Small intestine (tissue), 16 donors: ENCODE data around the gene MAST4. TPM values are rescaled to one million over a fixed set of nuclear protein-coding genes. Genes with fewer than 3 reads are reported as not detected.

Source experiments
- DNase-seq, 2 donors: peaks; one replicate each; pipeline versions ENCODE4 v3.0.0 to v3.0.0-alpha.2; 2013
- FAIRE-seq: peaks from 2 replicates; lab custom pipeline; 2012; peaks lifted over from hg19 to GRCh38; lab: Jason Lieb, UNC
- H3K27ac ChIP-seq, 3 donors: one replicate each; pipeline ENCODE4 v1.5.1; 2013; ENCODE audit warnings: low read length in 2 of 3, mild to moderate bottlenecking in 2 of 3, control low read depth in 1 of 3, inconsistent platforms in 1 of 3, low read depth in 1 of 3, moderate library complexity in 1 of 3
- H3K27me3 ChIP-seq, 3 donors: one replicate each; pipeline ENCODE4 v1.6.1; 2013; ENCODE audit warnings: low read length in 3 of 3, inconsistent platforms in 1 of 3; ENCODE audit not compliant: control insufficient read depth in 3 of 3, insufficient read depth in 3 of 3
- H3K36me3 ChIP-seq, 3 donors: one replicate each; pipeline ENCODE4 v1.6.1; 2013; ENCODE audit warnings: low read length in 3 of 3, inconsistent platforms in 1 of 3, low read depth in 1 of 3, mild to moderate bottlenecking in 1 of 3, moderate library complexity in 1 of 3; ENCODE audit not compliant: control insufficient read depth in 3 of 3, insufficient read depth in 2 of 3
- H3K4me1 ChIP-seq, 3 donors: one replicate each; pipeline ENCODE4 v1.6.1; 2013; ENCODE audit warnings: low read length in 2 of 3, inconsistent platforms in 1 of 3, low read depth in 1 of 3, mild to moderate bottlenecking in 1 of 3, moderate library complexity in 1 of 3; ENCODE audit not compliant: control insufficient read depth in 3 of 3, insufficient read depth in 2 of 3
- H3K4me3 ChIP-seq, 3 donors: one replicate each; pipeline ENCODE4 v1.5.1; 2013; ENCODE audit warnings: low read length in 3 of 3, control low read depth in 1 of 3, inconsistent platforms in 1 of 3, low read depth in 1 of 3, mild to moderate bottlenecking in 1 of 3, moderate library complexity in 1 of 3
- H3K9me3 ChIP-seq, 2 donors: one replicate each; pipeline ENCODE4 v1.6.1; 2013; ENCODE audit warnings: low read depth in 1 of 2, low read length in 1 of 2; ENCODE audit not compliant: control insufficient read depth in 2 of 2, insufficient read depth in 1 of 2
- WGBS, 3 donors: extraction: QIAGEN DNeasy Blood & Tissue Kit; methylation state at CpG; one replicate each; pipeline ENCODE4 v1.1.7; 2013; 5-methylcytosine and 5-hydroxymethylcytosine counted together
- long read RNA-seq, 10 donors: transcript quantifications; one replicate each; lab custom pipeline, GENCODE V29; 2026
- polyA plus RNA-seq, 4 donors: library from polyadenylated mRNA; stranded (reverse) in 3 of 4; unstranded in 1 of 4; fragments of 200-250 nt in 3 of 4; fragments of 120-200 nt in 1 of 4; gene quantifications; one replicate each; pipeline versions ENCODE4 v1.2.1 to v1.2.3, GENCODE V29; 2013
- donor health status: healthy with polysubstance abuse.
- donor health status: control.
- donor health status: control.
- donor health status: Bipolar disorder and iron deficiency.
- donor health status: healthy.

Gene MAST4
- polyA plus RNA-seq = 10 to 100 TPM in 1 of 4 donors, 1 to 10 TPM in 3; 3.0 to 16.4 (median 4.5) TPM
- long read RNA-seq, donor 1, partial matches to known transcripts = 0 of 1 reads
- long read RNA-seq, donor 1, other reads (novel, unspliced or antisense) = 0 of 1 reads
- long read RNA-seq, donor 2 = 0 reads
- long read RNA-seq, donor 3 = 0 reads
- long read RNA-seq, donor 4 = 0 reads
- long read RNA-seq, donor 5 = 0 reads
- long read RNA-seq, donor 6 = 0 reads
- long read RNA-seq, donor 7, partial matches to known transcripts = 0 of 3 reads
- long read RNA-seq, donor 7, other reads (novel, unspliced or antisense) = 0 of 3 reads
- long read RNA-seq, donor 8 = 0 reads
- long read RNA-seq, donor 9 = 0 reads
- long read RNA-seq, donor 10 = 0 reads

GRCh38 chr5:66595756-66596635, at the start of gene MAST4:
TSS of gene MAST4 (plus strand) at chr5:66596393. CDS start at chr5:66596656, 263 bp downstream.
- peak within 1 kb of the TSS in 2 of 3 donors; percentile 0 to 13 for H3K27ac ChIP-seq
- 1 to 3% (median 2%) methylated on average over 39 to 74 of the region's 74 CpGs for WGBS, 3 donors
- DNase-seq = peak; percentile 74 to 96
- H3K4me3 ChIP-seq = peak within 1 kb of the TSS; percentile 22 to 60 (median 45)
- H3K27me3 ChIP-seq = peaks cover 0 to 44% (median 2%) of the 10 kb centered on the region in 3 donors
- H3K9me3 ChIP-seq = no peaks in the 10 kb centered on the region
- peaks cover 0 to 4% (median 0%) of the 10 kb centered on the region in 3 donors for H3K4me1 ChIP-seq
- FAIRE-seq = no peak
- H3K36me3 ChIP-seq = no peaks in the 10 kb centered on the region

DNA sequence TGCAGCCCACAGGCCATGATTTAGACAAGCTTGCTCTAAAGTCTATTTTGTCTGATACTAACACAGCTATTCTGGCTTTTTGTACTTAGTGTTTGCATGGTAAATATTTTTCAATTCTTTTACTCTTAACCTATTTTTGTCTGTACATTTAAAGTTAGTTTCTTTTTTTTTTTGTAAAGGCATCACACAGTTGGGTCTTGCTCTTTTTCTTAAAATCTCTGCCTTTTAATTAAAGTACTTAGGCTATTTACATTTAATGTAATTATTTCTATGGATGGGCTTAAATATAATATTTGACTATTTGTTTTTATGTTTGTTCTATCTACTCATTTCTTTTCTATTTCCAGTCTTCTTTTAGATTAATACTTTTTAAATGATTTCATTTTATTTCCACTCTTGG, 49.7 kb upstream of the MAST4 start:
- DNase-seq = no peak
- no peaks in the 10 kb centered on the region for H3K36me3 ChIP-seq
- FAIRE-seq = no peak
- H3K4me1 ChIP-seq = no peaks in the 10 kb centered on the region
- no peaks in the 10 kb centered on the region for H3K9me3 ChIP-seq
- H3K27ac ChIP-seq = no peak overlapping the region
- H3K4me3 ChIP-seq = no peak overlapping the region
- no peaks in the 10 kb centered on the region for H3K27me3 ChIP-seq

GRCh38 chr5:66551338-66551737, 44.9 kb upstream of the MAST4 start:
- H3K27me3 ChIP-seq = no peaks in the 10 kb centered on the region
- FAIRE-seq = no peak
- H3K36me3 ChIP-seq = no peaks in the 10 kb centered on the region
- H3K4me3 ChIP-seq = no peak overlapping the region
- no peak for DNase-seq
- no peak overlapping the region for H3K27ac ChIP-seq
- H3K4me1 ChIP-seq = no peaks in the 10 kb centered on the region
- H3K9me3 ChIP-seq = no peaks in the 10 kb centered on the region
- 18 to 58% (median 36%) methylated on average over 2 of the region's 2 CpGs for WGBS, 3 donors

DNA sequence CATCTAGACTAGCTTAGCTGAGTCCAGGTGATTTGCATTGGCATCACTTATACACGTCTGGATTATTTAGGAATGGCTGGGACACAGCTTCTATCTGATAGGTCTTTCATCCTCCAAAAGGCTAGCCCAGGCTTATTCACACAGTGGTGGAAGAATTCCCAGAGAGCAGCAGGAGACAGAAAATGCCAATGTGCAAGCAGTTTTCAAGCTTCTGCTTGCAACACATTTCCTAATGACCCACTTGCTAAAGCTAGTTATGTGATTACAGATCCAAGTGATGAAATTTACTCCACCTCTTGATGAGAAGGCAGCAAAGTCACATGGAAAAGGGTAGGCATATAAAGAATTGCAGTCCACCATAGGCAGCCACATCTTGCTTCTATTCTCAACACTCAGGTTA, 44.2 kb upstream of the MAST4 start:
- no peak for FAIRE-seq
- WGBS, 3 donors = 67 to 73% (median 69%) methylated on average over 1 of the region's 1 CpG
- H3K4me3 ChIP-seq = no peak overlapping the region
- no peak for DNase-seq
- H3K4me1 ChIP-seq = no peaks in the 10 kb centered on the region
- no peaks in the 10 kb centered on the region for H3K36me3 ChIP-seq
- H3K9me3 ChIP-seq = no peaks in the 10 kb centered on the region
- no peaks in the 10 kb centered on the region for H3K27me3 ChIP-seq
- no peak overlapping the region for H3K27ac ChIP-seq

DNA sequence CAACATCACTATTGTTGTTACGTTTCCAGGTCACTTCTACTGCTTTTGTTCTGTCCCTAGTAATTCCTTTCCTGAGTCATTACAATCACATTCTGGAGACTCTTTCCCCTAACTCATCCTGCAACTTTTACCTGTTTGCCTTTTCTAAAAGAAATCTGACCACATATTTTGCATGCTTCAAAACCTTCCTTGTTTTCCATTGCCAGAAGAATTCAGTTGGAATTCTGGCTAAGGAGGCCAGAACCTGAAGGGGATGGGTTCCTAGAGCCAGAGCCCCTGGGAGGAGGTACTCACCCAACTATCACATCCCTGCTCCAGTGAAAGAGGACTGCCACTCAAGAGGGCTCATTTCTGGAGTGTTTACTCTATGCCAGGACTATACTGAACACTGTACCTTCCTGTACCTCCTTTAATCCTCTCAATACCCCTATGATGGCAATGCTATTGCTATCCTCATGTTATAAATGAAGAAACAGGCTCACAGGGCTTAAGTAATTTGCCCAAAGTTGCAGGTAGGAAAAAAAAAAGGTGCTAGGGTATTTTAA, 42.8 kb upstream of the MAST4 start:
- Histone ChIP-seq H3K27me3 (no peaks in the 10 kb centered on the region), H3K4me3 (no peak overlapping the region), H3K27ac (no peak overlapping the region), H3K4me1 (no peaks in the 10 kb centered on the region), H3K9me3 (no peaks in the 10 kb centered on the region), H3K36me3 (no peaks in the 10 kb centered on the region)
- FAIRE-seq = no peak
- no peak for DNase-seq
- 58 to 89% (median 76%) methylated on average over 1 of the region's 1 CpG for WGBS, 3 donors

- no peak for FAIRE-seq
Observed at GRCh38 chr5:66553916-66554575, 42.1 kb upstream of the MAST4 start.

DNA sequence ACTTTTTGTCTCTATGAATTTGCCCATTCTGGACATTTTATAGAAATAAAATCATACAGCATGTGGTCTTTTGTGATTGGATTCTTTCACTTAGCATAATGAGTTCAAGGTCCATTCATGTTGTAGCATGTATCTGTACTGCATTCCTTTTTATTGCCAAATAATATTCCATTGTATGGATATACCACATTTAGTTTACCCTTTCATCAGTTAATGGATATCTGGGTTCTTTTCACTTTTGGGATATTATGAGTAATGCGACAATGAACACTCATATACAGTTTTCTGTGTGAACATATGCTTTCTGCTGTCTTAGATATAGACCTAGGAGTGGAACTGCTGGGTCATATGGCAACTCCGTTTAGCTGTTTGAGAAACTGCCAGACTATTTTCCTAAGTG, 41.3 kb upstream of the MAST4 start:
- no peaks in the 10 kb centered on the region for H3K9me3 ChIP-seq
- H3K36me3 ChIP-seq = no peaks in the 10 kb centered on the region
- no peaks in the 10 kb centered on the region for H3K4me1 ChIP-seq
- DNase-seq (no peak), FAIRE-seq (no peak)
- no peak overlapping the region for H3K27ac ChIP-seq
- no peaks in the 10 kb centered on the region for H3K27me3 ChIP-seq
- no peak overlapping the region for H3K4me3 ChIP-seq
- 86 to 95% (median 93%) methylated on average over 2 of the region's 2 CpGs for WGBS, 3 donors

More at GRCh38 chr5:66553916-66554575, 42.1 kb upstream of the MAST4 start:
- H3K27me3 ChIP-seq = no peaks in the 10 kb centered on the region
- no peaks in the 10 kb centered on the region for H3K9me3 ChIP-seq
- no peak for DNase-seq
- H3K4me1 ChIP-seq = no peaks in the 10 kb centered on the region
- no peak overlapping the region for H3K4me3 ChIP-seq
- 43 to 61% (median 60%) methylated on average over 6 of the region's 6 CpGs for WGBS, 3 donors
- H3K27ac ChIP-seq = no peak overlapping the region
- no peaks in the 10 kb centered on the region for H3K36me3 ChIP-seq

- H3K36me3 ChIP-seq = no peaks in the 10 kb centered on the region
- no peak overlapping the region for H3K4me3 ChIP-seq
- peaks cover 0 to 2% (median 0%) of the 10 kb centered on the region in 3 donors for H3K27me3 ChIP-seq
- H3K4me1 ChIP-seq = no peaks in the 10 kb centered on the region
- DNase-seq (peak in 1 of 2 donors; percentile 19), FAIRE-seq (no peak)
- peaks cover 0 to 2% of the 10 kb centered on the region in 2 donors for H3K9me3 ChIP-seq
- no peak overlapping the region for H3K27ac ChIP-seq
- 64 to 80% (median 67%) methylated on average over 3 of the region's 3 CpGs for WGBS, 3 donors
Observed at GRCh38 chr5:66558560-66558959, 37.6 kb upstream of the MAST4 start.
